ENCODE data around the gene TNFRSF6B.
A peak's percentile ranks its signal among the peaks of the same experiment; 100 is the strongest.

DNA sequence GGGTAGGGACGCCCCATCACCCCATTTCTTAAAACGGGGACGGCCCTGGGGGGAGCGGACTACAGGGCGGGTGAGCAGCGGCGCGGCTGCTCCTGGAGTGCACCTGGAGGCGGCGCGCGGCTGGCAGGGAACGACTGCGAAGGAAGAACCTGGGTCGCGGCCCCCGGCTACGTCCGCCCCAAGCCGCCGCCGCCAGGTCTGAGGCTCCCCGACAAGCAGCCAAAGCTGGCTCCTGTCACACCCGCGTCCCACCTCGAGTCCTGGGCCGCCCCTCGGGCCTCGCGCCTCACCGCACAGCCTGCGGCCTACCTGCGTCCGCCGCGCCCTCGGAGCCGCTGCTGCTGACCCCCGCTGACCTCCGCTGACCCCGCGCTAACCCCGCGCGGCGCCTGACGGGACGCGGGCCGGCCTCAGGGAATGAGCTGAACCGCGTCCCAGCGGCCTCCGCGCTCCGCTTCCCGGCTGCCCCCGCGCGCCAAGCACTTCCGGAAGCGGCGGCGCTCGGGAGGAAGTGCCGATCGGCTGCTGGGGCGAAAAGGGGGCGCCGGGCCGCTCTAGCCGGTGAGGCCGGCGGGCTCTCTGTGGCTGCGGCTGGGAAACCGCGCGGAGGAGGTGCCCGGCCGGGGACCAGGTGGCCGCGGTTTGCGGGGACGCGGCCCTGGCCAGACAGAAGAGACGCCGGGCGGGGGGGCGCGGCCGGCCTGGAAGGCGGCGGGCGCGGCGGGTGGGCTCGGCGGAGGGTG lies 11.3 kb downstream of the TNFRSF6B start, which contains the start of the genes ARFRP1 and ZGPAT:
- TF ChIP-seq GLIS3 (CRISPR knock-in tag; IDR thresholded peaks at IDR 0.05) (no peak), CSDC2 (CRISPR knock-in tag; IDR thresholded peaks at IDR 0.05) (no peak), ZFP3 (CRISPR knock-in tag; IDR thresholded peaks at IDR 0.05) (no peak), ZNF565 (CRISPR knock-in tag; conservative IDR thresholded peaks at IDR 0.05; ENCODE audit: low read depth) (no peak), SNAI2 (CRISPR knock-in tag; IDR thresholded peaks at IDR 0.05) (no peak)
- TF ChIP-seq, protein P1, sequence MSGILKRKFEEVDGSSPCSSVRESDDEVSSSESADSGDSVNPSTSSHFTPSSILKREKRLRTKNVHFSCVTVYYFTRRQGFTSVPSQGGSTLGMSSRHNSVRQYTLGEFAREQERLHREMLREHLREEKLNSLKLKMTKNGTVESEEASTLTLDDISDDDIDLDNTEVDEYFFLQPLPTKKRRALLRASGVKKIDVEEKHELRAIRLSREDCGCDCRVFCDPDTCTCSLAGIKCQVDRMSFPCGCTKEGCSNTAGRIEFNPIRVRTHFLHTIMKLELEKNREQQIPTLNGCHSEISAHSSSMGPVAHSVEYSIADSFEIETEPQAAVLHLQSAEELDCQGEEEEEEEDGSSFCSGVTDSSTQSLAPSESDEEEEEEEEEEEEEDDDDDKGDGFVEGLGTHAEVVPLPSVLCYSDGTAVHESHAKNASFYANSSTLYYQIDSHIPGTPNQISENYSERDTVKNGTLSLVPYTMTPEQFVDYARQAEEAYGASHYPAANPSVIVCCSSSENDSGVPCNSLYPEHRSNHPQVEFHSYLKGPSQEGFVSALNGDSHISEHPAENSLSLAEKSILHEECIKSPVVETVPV (CRISPR knock-in tag; IDR thresholded peaks at IDR 0.05): no peak
- TF ChIP-seq, protein P2, sequence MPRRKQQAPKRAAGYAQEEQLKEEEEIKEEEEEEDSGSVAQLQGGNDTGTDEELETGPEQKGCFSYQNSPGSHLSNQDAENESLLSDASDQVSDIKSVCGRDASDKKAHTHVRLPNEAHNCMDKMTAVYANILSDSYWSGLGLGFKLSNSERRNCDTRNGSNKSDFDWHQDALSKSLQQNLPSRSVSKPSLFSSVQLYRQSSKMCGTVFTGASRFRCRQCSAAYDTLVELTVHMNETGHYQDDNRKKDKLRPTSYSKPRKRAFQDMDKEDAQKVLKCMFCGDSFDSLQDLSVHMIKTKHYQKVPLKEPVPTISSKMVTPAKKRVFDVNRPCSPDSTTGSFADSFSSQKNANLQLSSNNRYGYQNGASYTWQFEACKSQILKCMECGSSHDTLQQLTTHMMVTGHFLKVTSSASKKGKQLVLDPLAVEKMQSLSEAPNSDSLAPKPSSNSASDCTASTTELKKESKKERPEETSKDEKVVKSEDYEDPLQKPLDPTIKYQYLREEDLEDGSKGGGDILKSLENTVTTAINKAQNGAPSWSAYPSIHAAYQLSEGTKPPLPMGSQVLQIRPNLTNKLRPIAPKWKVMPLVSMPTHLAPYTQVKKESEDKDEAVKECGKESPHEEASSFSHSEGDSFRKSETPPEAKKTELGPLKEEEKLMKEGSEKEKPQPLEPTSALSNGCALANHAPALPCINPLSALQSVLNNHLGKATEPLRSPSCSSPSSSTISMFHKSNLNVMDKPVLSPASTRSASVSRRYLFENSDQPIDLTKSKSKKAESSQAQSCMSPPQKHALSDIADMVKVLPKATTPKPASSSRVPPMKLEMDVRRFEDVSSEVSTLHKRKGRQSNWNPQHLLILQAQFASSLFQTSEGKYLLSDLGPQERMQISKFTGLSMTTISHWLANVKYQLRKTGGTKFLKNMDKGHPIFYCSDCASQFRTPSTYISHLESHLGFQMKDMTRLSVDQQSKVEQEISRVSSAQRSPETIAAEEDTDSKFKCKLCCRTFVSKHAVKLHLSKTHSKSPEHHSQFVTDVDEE (CRISPR knock-in tag; IDR thresholded peaks at IDR 0.05): 0 out of 2 replicates have a peak, but pooled peaks have one; percentile 7

All from SK-N-SH treated with all-trans-retinoic acid at 6 μM for 48 hours (cell line).